GM18873 (cell line): ENCODE data around the gene MYBPH.

Source experiments
- ATAC-seq: cut with Tn5 transposase; IDR thresholded peaks from one replicate; pipeline ENCODE4 v1.9.1; 2021; ENCODE audit warnings: mild to moderate bottlenecking, moderate library complexity, moderate number of reproducible peaks; ENCODE audit not compliant: unreplicated experiment, low FRiP score

The MYBPH gene

DNA sequence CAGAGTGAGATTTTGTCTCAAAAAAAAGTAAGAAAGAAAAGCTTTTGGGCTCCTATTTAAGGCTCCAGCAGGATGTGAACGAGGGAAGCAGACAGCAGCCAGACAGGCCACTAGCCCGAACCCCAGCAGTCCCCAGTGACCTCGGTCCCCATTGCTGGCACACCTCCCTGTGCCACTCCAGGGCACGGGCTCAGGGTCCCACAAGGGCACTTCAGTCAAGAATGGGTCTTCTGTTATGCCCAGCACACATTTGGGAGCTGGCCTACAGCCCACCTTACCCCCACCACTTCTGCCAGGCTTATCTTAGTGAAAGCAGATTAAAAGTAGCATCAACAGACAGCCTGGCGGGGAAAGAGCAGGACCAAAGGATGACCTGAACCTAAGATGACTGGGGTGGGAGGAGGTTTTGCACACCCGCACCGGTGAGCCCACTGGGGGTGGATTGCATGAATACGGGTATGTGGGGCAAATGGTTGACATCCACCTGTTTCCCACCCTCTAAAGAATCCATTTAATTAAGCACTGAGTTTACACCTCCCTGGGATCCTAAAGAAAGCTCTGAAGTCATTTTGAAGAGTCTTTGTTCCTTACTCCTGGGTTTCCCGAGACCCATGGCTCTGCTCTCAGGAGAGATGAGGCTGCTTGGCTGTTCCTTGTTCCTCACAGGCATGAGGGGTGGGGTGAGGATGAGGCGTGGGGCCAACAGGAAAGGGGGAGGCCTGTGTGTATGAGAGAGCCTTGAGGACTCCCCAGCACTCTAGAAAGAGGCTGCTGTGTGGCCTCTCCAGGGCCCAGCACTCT, 6.2 kb upstream of the MYBPH start:
- ATAC-seq = no peak

GRCh38 chr1:203180611-203181330, 5.1 kb upstream of the MYBPH start:
- ATAC-seq = no peak

DNA sequence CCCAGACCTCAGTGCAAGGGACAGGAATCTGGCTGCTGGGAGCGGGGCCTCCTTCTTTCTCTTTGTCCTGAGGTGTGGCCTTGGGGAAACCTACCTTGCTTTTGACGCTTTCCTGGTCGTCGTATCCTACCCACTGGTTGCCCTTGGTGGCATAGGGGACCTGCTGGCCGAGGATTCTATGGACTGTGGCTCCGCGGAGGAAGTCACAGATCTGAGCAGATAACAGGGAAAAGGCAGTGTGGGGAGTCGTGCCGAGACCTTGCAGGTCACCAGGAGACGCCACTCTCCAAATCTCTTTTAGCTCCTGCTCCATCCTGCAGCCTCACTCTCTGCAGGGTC, 4.0 kb upstream of the MYBPH start:
- ATAC-seq = no peak

DNA sequence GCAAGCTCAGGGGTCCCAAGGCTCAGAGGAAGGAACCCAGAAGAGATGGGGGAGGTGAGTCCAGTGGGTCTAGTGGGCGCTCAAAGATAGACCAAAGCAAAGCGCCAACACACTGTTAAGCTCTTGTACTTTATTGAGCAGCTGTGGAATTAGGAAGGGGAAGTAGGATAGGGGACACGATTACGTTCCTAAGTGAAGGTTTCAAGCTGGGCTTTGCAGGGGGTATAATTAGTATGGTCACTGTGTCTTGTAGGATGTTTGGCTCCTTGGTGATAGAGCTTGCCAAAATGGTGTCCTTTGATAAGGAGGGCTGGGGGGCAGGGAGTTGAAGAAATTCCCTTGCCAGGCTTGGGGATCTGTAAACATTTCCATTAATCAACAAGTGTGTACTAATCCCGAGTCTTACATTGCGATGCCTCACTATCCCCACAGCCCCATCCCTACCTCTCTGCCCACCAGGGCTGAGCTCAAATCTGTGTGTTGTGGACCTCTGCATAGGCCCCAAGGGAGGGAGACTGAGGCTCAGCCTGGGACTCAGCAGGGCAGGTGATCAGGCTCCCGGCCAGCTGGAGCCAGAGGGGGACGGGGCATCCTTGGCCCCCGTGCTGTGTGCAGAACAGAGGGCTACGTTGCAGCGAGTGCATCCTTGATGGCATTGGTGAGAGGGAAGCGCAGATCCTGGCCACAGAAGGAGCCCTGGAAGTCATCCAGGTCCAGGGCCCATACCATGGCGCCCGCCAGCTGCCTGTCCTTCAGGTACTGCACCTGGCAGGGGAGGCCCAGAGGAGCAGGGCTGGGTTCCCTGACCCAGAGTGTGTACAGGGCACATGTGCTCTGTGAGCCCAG, 3.4 kb upstream of the MYBPH start:
- no peak for ATAC-seq

GRCh38 chr1:203178083-203178482, 2.5 kb upstream of the MYBPH start:
- ATAC-seq = no peak

GRCh38 chr1:203177470-203178039, 1.9 kb upstream of the MYBPH start:
- no peak for ATAC-seq

GRCh38 chr1:203177036-203177405, 1.4 kb upstream of the MYBPH start:
- ATAC-seq = no peak

DNA sequence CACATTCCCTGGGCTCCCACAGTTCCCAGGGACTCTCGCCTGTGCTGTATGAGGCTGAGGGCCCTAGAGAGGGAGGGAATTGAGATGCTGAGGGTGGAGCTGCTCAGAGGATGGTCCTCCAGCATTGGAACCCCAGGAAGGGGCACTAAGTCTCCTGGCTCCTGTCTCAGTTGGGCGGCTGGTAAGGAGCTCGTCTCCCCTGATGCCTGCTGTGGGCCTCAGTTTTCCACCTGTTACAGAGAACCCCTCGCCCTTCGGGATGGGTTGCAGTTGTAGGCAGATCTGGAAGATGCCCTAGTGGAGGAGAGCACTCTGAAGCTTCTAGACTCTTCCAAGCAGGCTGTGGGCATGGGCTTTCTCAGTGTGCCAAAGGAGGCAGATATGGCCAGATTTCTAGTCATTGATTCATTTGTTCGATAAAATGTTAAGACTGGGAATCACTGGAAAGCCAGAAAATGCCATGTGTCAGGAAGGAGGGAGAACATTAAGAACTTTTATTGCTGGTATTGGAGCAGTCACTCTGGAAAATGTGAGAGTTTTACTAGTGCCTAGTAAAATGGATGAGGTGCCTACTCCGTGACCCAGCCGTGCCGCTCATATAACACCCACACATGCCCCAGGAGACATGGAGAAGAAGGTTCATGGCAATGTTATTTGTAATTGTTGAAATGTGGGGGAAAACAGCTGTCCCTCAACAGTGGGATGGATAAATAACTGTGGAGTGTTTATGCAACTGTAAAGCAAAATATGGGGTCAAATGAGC, 828 bp upstream of the MYBPH start:
- no peak for ATAC-seq

DNA sequence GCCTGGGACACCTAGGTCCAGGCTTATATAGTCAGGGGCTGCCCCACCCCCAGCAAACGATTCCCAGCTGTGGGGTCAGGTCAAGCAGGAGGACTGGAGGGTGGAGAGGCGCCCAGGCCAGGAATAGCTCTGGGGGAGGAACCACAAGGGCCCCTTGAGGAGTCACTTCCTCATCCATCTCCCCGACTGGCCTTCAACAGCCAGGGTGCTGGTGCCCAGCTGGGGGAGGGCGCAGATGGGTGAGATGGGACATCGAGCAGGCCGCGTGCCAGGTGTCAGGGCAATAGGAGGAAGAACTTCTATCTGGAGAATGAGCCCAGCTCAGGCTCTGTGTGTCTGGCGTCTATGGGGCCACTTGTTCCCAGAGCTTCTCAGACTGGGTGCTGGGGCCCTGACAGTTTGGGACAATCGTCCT, 208 bp upstream of the MYBPH start:
- ATAC-seq = no peak

- no peak for ATAC-seq
These were observed 1.2 kb downstream of the MYBPH start for GRCh38 chr1:203174324-203174985.

DNA sequence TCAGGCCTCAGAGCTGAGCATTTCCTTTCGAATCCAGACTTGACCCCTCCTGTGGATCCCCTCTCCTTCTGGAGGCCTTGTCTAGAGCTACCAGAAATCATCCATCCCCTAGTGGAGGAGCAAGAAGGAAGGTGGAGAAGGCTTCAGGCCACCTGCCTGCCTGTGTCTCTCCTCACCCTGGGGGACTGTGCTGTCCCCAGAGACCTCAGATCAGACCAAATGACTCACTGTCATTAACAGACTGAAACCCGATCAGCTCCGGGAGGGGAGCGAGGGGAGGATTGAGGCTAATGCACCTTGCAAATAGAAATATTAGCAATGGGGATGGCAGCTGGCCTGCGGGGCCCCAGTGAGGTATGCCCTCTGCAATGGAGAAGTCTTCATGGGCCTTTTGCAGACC, 2.1 kb downstream of the MYBPH start:
- ATAC-seq = peak; percentile 94

- no peak for ATAC-seq
These were observed 2.5 kb downstream of the MYBPH start for GRCh38 chr1:203173011-203173555.

DNA sequence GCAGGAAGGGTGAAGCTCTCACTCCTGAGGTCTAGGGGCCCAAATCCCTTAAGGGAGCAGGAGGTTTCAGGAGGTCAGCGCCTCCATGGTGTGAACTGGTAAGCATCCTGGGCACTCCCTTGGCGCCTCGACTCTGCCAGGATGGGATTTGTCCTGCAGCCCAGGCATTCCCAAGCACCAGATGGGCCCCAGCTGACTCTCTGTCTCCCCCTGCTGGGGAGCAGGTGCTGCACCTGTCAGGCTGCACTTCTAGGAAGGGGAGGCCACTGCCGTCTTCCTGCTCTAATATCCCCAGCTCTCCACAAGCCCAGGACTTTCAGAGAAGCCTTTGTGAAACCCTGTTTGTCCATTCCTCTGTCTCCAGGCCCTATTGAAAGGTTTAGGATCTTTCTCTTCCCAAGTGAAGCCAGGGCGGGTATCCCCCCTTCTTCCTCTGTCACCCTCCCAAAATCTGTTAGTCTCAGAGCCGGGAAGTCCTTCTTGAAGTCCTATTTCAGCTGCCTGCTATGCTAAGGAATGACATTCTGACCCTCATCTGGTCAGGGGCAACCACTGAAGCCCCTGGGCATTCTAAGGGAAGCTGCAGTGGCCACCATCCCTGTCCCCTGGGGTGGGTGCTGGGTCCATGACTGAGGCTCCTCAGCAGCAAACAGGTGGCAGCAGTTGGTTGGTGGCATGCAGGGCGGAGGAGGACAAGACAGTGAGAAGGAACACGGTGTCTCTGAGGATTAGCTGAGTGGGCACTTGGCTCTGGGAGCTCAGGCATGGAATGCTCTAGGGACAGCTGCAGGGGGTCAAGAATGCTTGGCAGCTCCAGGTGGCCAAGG, 3.2 kb downstream of the MYBPH start:
- ATAC-seq = no peak

DNA sequence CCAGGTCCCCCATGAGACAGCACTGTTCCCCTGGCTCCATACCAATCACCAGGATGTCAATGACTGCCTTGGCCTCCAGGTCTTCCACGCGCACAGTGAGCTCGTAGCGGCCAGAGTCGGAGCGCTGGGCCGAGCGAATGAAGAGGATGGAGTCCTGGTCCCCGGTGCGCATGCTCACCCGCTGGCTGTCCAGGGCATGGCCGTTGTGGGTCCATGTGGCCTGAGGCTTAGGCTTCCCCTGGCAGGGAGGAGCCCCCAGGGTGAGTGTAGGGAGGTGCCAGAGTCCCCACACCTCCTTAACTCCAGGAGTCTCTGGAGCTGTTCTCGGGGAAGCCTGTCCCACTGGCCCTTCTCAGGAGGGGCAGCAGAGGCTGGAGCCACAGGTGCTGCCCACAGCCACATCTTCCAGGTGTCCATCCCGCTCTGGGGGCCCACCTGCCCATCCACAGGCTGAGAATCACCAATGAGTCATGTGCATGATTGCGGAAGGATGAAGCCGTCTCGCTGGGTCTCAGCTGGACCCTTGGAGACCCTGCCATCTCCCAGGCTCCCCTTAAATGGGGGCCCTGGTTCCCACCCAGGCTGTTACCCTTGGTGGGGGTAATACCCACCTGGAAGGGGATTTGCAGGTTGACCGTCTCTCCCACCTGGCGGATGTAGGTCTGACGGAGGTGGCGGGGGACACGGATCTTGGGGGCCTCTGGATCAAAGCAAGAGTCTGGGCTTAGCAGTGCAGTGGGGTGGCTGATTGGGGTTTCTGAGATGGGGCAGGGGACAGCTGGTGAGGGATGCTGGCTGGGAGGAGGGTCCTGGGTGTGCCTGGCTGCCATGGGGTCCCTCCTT, 4.1 kb downstream of the MYBPH start:
- no peak for ATAC-seq

DNA sequence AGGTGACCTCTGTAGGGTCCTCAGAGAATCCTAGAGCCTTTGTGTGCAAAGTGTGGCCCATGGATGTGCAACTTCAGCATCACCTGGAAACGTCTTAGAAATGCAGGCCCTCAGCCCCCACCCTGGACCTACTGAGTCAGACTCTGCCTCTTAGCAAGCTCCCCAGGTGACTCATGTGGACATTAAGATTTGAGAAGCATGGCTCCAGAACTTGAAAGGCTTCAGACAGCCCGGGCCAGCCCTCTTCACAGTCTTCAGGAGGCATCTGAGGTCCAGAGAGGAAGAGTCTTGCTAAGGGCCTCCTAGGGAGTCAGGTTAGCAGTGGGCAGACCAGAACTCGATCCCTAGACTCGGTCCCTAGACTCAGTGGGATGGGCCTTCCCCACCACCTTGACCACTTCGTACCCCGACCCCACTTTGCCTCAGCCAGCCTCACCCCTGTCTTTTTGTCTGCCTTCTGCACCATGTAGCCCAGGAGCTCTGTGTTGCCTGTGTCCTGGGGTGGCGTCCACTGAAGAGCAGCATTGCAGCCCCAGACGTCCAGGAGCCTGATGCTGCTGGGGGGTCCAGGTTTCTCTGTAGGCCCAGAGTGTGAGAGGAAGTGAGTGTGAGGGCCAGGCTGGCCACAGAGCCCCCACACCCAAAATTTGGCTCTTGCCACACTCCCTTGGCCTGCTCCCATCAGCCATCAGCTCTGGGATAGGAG, 4.8 kb downstream of the MYBPH start:
- ATAC-seq = no peak

- ATAC-seq = no peak
These were observed 5.7 kb downstream of the MYBPH start for GRCh38 chr1:203169770-203170520.
